ENCODE results near the gene RPL36. TPM values are rescaled to one million over a fixed set of nuclear protein-coding genes. Genes with fewer than 3 reads are reported as not detected.

Gene RPL36
- total and polyA plus RNA-seq, 9 of the 15 experiments (the other 6 are each of a cell fraction or from before 2014, with no cell fraction given), result 350 to 3,412 (median 1,507) TPM

DNA sequence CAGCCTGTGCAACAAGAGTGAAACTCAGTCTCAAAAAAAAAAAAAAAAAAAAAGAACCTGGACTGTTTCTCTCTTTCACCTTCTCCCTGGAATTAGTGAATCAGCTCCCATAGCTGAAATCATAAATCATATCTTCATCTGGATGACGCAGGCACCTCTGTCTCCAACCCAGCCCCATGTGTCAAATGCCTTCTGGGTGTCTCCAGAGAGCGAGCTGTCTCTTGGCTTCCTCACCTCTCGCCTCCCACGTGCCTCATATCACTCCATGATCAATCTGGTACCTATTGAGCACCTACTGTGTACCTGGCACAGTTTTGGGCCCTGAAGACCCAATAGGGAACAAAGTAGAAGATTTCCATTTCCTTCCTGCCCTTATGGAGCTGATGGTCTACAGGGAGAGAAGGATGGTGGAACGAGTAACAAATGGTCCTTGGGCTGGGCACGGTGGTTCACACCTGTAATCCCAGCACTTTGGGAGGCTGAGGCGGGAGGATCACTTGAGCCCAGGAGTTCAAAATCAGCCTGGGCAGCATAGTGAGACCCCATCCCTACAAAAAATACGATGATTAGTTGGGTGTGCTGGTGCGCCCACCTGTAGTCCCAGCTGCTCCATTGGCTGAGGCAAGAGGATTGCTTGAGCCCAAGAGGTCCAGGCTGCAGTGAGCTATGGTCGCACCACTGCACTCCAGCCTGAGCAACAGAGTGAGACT, 6.8 kb upstream of the RPL36 start (continued):
- TF ChIP-seq ZKSCAN8 (CRISPR knock-in tag; IDR thresholded peaks at IDR 0.05), result peak; percentile 96
- TF ChIP-seq ZNF121 (CRISPR knock-in tag; conservative IDR thresholded peaks at IDR 0.05), result peak; percentile 78
- TF ChIP-seq ZBTB2 (IDR thresholded peaks at IDR 0.05), result no peak
- no peak for TF ChIP-seq RBM39 (optimal IDR thresholded peaks at IDR 0.05; ENCODE audit: low read depth, low read length)
- TF ChIP-seq L3MBTL2 (IDR thresholded peaks at IDR 0.05), result 0 out of 2 replicates have a peak, but pooled peaks have one; percentile 32
- peak; percentile 6; the same call in 1 of the 2 replicates for TF ChIP-seq CREM (IDR thresholded peaks at IDR 0.05; ENCODE audit: low read depth)
- TF ChIP-seq, protein P1, sequence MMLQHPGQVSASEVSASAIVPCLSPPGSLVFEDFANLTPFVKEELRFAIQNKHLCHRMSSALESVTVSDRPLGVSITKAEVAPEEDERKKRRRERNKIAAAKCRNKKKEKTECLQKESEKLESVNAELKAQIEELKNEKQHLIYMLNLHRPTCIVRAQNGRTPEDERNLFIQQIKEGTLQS (IDR thresholded peaks at IDR 0.05), result 0 out of 2 replicates have a peak, but pooled peaks have one; percentile 12
- TF ChIP-seq, protein P1 (CRISPR knock-in tag; conservative IDR thresholded peaks at IDR 0.05), result no peak
- TF ChIP-seq ZNF253 (CRISPR knock-in tag; conservative IDR thresholded peaks at IDR 0.05), result no peak
- no peak for TF ChIP-seq ERF (CRISPR knock-in tag; IDR thresholded peaks at IDR 0.05)

Data from K562 (cell line).